ENCODE measurements around the gene TLX1.

GRCh38 chr10:101095550-101096213 is 35.4 kb upstream of the TLX1 start:
- TF ChIP-seq CTCF (conservative IDR thresholded peaks at IDR 0.05) (peak; percentile 80), ZFX (IDR thresholded peaks at IDR 0.05) (no peak)

All from C4-2B (cell line).